DND-41 (cell line): ENCODE data around the gene HERC4.

Experiments
- ATAC-seq: fragments of 200-7000 bp; cut with Tn5 transposase; 3 replicates; pipeline ENCODE4 v1.9.1; 2021; ENCODE audit warnings: low read depth; ENCODE audit not compliant: insufficient read depth
- DNase-seq: peaks from one replicate; pipeline ENCODE4 v3.0.0-alpha.2; 2020
- H2AFZ ChIP-seq: 2 replicates; pipeline ENCODE4 v1.6.0; 2012; ENCODE audit warnings: low read depth, low read length
- H3K27ac ChIP-seq: 2 replicates; pipeline ENCODE4 v1.5.1; 2012; ENCODE audit warnings: low read length, inconsistent platforms
- H3K27me3 ChIP-seq: fragments of 200-600 bp; sonication (generic); 2 replicates; pipeline ENCODE4 v1.6.0; 2012; ENCODE audit warnings: low read length, mild to moderate bottlenecking, inconsistent platforms; ENCODE audit not compliant: insufficient read depth, poor library complexity
- H3K36me3 ChIP-seq: 2 replicates; pipeline ENCODE4 v1.5.1; 2012; ENCODE audit warnings: low read length, inconsistent platforms; ENCODE audit not compliant: insufficient read depth
- H3K4me1 ChIP-seq: 2 replicates; pipeline ENCODE4 v1.5.1; 2012; ENCODE audit warnings: mild to moderate bottlenecking, low read length; ENCODE audit not compliant: insufficient read depth
- H3K4me2 ChIP-seq: 2 replicates; pipeline ENCODE4 v1.6.0; 2012; ENCODE audit warnings: mild to moderate bottlenecking, moderate library complexity, low read length, inconsistent platforms; ENCODE audit not compliant: insufficient read depth
- H3K4me3 ChIP-seq, 2 experiments: fragments of 200-600 bp in 1 of 2; shearing (Covaris generic) in 1 of 2; 2 replicates each; pipeline ENCODE4 v1.5.1; 2012 to 2016; ENCODE audit warnings: inconsistent platforms in 2 of 2, low read length in 2 of 2, mild to moderate bottlenecking in 2 of 2, low read depth in 1 of 2, moderate library complexity in 1 of 2
- H3K79me2 ChIP-seq: 2 replicates; pipeline ENCODE4 v1.6.0; 2012; ENCODE audit warnings: low read length, inconsistent platforms; ENCODE audit not compliant: insufficient read depth
- H3K9ac ChIP-seq: 2 replicates; pipeline ENCODE4 v1.6.0; 2012; ENCODE audit warnings: low read depth, mild to moderate bottlenecking, inconsistent platforms, low read length, moderate library complexity
- H3K9me3 ChIP-seq: 2 replicates; pipeline ENCODE4 v1.5.1; 2012; ENCODE audit warnings: low read length, moderate library complexity, mild to moderate bottlenecking, inconsistent platforms; ENCODE audit not compliant: insufficient read depth, severe bottlenecking
- H4K20me1 ChIP-seq: 2 replicates; pipeline ENCODE4 v1.6.0; 2012; ENCODE audit warnings: low read length; ENCODE audit not compliant: insufficient read depth
- EZH2 ChIP-seq: IDR thresholded peaks from 3 replicates; pipeline ENCODE4 v1.6.1; 2012; ENCODE audit warnings: borderline replicate concordance, low read depth, mild to moderate bottlenecking, moderate library complexity, low read length, inconsistent platforms; ENCODE audit not compliant: severe bottlenecking
- TF ChIP-seq, protein P1 (sequence below): IDR thresholded peaks from 2 replicates; pipeline ENCODE4 v1.5.1; 2012; ENCODE audit warnings: borderline replicate concordance, low read length, moderate library complexity, mild to moderate bottlenecking; ENCODE audit not compliant: poor library complexity, severe bottlenecking; ENCODE audit errors: extremely low read depth

The HERC4 gene

DNA sequence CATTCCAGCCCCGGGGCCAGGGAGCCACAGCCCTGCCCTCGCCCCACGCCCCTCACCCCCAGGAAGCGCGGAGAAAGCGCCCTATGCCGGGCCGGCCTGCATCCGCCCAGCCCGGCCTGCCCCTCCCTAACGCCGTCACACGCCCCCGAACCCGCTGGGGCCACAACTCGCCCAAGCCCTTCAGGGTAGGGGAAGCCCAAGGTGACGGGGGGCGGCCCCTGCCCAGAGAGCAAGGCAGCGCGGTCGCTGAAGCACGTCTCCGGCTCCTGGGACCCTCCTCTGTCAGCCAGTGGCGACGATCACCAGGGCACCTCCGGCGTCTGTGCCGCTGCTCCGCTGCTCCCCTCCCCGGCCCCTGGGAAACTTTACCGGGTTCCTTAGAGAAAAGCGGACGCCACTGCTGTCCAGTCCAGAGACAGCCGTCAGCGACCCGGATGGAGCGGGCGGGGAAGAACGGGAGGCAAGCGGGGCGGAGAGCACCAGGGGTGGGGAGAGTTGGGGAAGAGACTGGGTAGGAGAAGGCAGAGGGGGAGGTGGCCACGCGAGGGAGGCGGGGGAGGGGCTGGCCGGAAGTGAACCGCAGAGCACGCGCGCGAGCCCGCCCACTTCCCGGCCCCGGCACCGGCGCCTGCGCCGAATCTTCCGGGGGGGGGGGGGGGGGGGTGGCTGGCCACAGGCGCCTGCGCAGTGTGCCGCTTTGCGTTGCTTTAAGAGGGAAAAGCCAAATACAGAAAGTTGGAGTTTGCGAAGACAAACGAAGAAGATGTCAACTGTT, at the start of gene HERC4:
HERC4 (minus strand) TSS at position 509 of the 775 bp plus-strand sequence. CDS start 2,175 bp downstream, outside the sequence.
- peak within 1 kb of the TSS; percentile 81 to 95 for H3K4me3 ChIP-seq
- H3K9ac ChIP-seq: peak within 1 kb of the TSS; percentile 95
- DNase-seq (peak; percentile 93), ATAC-seq (peak; percentile 89)
- peaks cover 19% of the 10 kb centered on the region for H3K36me3 ChIP-seq
- H4K20me1 ChIP-seq: peaks cover 7% of the 10 kb centered on the region; the same call in 1 of the 2 replicates
- H3K27ac ChIP-seq: peak within 1 kb of the TSS; percentile 88
- no peaks in the 10 kb centered on the region for H3K9me3 ChIP-seq
- peak within 1 kb of the TSS; percentile 81 for H3K4me2 ChIP-seq
- H3K79me2 ChIP-seq: peaks cover 49% of the 10 kb centered on the region
- H3K27me3 ChIP-seq: no peaks in the 10 kb centered on the region
- TF ChIP-seq, protein P1, sequence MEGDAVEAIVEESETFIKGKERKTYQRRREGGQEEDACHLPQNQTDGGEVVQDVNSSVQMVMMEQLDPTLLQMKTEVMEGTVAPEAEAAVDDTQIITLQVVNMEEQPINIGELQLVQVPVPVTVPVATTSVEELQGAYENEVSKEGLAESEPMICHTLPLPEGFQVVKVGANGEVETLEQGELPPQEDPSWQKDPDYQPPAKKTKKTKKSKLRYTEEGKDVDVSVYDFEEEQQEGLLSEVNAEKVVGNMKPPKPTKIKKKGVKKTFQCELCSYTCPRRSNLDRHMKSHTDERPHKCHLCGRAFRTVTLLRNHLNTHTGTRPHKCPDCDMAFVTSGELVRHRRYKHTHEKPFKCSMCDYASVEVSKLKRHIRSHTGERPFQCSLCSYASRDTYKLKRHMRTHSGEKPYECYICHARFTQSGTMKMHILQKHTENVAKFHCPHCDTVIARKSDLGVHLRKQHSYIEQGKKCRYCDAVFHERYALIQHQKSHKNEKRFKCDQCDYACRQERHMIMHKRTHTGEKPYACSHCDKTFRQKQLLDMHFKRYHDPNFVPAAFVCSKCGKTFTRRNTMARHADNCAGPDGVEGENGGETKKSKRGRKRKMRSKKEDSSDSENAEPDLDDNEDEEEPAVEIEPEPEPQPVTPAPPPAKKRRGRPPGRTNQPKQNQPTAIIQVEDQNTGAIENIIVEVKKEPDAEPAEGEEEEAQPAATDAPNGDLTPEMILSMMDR: peak; percentile 3
- no peak for TF ChIP-seq EZH2
- peaks cover 40% of the 10 kb centered on the region for H3K4me1 ChIP-seq
- H2AFZ ChIP-seq: peak within 1 kb of the TSS; percentile 93

- Histone ChIP-seq H3K27me3 (peaks cover 11% of the 10 kb centered on the region), H4K20me1 (no peaks in the 10 kb centered on the region), H3K4me1 (no peaks in the 10 kb centered on the region), H3K9me3 (no peaks in the 10 kb centered on the region), H2AFZ (no peak overlapping the region), H3K9ac (no peak overlapping the region), H3K79me2 (no peaks in the 10 kb centered on the region), H3K36me3 (no peaks in the 10 kb centered on the region), H3K4me3 (no peak overlapping the region), H3K4me2 (no peak overlapping the region), H3K27ac (no peak overlapping the region)
- DNase-seq (no peak), ATAC-seq (no peak)
- no peak for TF ChIP-seq EZH2
- TF ChIP-seq, protein P1: no peak
These were observed 49.6 kb upstream of the HERC4 start for GRCh38 chr10:68124718-68125117.

DNA sequence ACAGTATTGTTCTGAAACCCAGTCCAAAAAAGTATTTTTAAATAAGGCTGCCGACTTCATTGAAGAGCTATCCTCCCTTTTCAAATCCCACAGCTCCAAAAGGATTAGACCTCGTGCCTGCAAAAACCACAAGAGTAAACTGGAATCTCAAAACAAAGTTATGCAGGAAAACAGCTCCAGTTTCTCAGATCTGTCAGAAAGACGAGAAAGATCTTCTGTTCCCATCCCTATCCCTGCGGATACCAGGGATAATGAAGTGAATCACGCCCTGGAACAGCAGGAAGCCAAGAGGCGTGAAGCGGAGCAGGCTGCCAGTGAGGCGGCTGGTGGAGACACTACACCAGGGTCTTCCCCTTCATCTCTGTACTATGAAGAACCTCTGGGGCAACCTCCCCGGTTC, 46.8 kb upstream of the HERC4 start:
- no peaks in the 10 kb centered on the region for H3K36me3 ChIP-seq
- no peak overlapping the region for H3K27ac ChIP-seq
- DNase-seq (no peak), ATAC-seq (no peak)
- H3K27me3 ChIP-seq: peaks cover 8% of the 10 kb centered on the region
- no peaks in the 10 kb centered on the region for H3K4me1 ChIP-seq
- H3K79me2 ChIP-seq: no peaks in the 10 kb centered on the region
- H4K20me1 ChIP-seq: no peaks in the 10 kb centered on the region
- no peaks in the 10 kb centered on the region for H3K9me3 ChIP-seq
- no peak overlapping the region for H3K4me2 ChIP-seq
- TF ChIP-seq, protein P1: no peak
- TF ChIP-seq EZH2: no peak
- H3K4me3 ChIP-seq: no peak overlapping the region
- H2AFZ ChIP-seq: no peak overlapping the region
- no peak overlapping the region for H3K9ac ChIP-seq
